T-helper 1 cell (primary cell): ENCODE results near the gene GIMAP1.
"Not testable (repeated sequence)": the region's sequence is repeated elsewhere in the genome, so short reads cannot be mapped to it uniquely, and the experiment has no call there.

ENCODE experiments used
- DNase-seq, 5 donors: peaks; one replicate each; pipeline ENCODE4 v3.0.0-alpha.2; 2012 to 2020
- total RNA-seq, 4 donors: gene quantifications; one replicate each; lab custom pipeline; 2026; lab: John Stamatoyannopoulos, UW

The GIMAP1 gene
- 40.4 to 90.1 (median 57.4) reads per million in 4 donors for total RNA-seq

DNA sequence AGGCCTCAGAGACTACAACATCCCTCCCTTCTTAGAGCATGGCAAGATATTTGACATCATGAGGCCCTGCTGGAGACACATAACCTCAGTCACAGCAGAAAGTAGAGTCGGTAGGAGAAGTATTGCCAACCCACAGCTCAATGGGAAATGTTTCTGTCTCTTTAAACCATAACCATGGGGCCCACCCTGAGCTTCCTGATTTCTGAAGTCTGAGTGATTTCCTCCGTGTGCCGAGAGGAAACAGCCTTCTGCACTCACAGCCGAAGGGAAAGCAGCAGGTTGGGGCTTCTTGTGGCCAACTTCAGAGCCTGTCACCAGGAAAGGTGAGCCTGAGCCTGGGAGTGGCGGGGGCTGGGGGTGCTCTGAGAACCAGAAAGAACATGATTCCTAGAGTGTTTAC, at the start of gene GIMAP1:
Gene GIMAP1 (plus strand): TSS at position 246 of the 400 bp plus-strand sequence. CDS start 2,435 bp downstream, outside the sequence.
- peak in 3 of 5 donors; percentile 47 to 82 (median 50) for DNase-seq

DNA sequence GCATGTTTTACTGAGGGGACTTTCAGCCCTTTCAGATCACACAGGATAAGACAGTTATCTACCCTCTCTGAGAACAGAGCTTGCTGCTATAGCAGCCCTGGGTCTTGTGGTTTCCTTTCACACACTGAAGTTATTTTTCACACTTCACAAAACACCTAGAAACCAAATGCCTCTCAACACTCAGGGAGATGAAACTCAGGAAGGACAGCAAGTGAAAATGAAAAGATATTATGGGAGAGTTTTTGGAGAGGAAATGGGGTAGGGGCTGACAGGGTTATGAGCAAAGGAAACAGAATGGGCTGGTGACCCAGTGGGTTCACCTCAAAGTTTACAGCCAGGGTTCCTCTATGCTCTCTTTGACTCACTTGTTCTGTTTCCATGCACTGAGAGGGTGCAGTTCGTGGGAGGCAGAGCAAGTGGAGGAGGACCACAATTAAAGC, 47.9 kb upstream of the GIMAP1 start:
- peak in 4 of 5 donors; percentile 31 to 93 (median 39) for DNase-seq

DNA sequence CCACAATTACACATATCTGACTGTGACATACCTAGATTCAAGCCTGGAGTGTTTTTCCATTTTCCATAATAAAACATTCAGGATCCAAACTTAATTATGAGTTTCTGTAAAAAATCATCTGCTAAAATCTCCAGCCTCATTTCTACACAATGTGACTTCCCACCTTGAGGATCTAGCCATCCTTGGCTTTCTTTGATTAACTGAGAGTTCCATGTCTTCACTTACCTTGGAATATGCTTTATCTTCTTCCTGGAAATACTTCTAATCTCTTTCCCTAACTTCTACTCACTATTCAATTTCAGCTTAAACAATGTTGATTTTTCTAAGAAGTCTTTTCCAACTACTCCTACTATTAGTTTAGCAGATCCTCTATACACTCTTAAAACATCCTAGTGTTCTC, 47.4 kb upstream of the GIMAP1 start:
- no peak for DNase-seq

DNA sequence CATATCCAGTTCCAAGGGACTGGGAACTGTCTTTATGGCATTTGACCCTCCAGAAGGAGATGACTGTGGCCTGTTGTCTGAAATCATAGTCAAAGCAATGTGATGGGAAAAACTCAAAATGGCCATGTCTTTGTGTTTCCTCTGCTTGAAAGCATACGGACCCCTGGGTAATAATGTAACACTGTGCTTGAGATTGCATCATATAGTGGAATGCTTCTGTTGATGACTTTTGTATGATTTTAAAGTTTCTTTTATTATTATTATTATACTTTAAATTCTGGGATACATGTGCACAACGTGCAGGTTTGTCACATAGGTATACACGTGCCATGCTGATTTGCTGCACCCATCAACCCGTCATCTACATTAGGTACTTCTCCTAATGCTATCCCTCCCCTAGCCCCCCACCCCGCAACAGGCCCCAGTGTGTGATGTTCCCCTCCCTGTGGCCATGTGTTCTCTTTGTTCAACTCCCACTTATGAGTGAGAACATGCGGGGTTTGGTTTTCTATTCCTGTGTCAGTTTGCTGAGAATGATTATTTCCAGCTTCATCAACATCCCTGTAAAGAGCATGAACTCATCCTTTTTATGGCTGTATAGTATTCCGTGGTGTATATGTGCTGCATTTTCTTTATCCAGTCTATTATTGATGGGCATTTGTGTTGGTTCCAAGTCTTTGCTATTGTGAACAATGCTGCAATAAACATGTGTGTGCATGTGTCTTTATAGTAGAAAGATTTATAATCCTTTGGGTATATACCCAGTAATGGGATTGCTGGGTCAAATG, 44.4 kb upstream of the GIMAP1 start:
- DNase-seq, result not testable (repeated sequence)

DNA sequence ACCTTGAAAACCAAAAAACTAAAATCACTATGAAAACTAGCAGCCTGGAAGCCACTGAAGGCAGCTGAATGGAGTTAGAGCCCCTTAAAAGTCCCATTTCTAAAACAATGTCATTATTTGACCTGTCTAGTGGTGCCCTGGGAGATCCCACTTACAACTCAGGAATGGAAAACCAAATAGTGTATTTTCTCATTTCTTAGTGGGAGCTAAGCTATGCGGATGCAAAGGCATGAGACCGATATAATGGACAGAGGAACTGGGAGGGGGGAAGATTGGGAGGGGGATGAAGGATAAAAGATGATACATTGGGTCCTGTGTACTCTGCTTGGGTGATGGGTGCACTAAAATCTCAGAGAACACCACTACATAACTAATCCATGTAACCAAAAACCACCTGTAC, 40.7 kb upstream of the GIMAP1 start:
- no peak for DNase-seq

DNA sequence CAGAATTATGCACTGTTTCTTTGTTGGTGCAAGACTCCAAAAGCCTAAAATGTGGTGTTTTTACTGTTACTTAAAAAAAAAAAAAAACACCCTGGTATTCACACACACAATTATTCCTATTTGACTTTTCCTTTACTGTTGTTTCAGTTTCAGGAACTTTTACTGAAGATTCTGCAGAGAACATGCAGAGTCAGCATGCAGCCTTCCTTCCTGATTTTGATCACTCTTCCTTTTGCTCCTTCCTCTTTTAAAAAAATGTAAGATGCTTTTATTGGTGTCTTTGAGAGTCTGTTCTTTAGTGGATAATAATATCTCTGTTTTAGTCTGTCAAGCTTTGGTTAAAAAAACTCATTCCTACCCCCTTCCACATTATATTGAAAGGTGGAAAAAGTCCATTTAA, 40.1 kb upstream of the GIMAP1 start:
- DNase-seq, result not testable (repeated sequence)

DNA sequence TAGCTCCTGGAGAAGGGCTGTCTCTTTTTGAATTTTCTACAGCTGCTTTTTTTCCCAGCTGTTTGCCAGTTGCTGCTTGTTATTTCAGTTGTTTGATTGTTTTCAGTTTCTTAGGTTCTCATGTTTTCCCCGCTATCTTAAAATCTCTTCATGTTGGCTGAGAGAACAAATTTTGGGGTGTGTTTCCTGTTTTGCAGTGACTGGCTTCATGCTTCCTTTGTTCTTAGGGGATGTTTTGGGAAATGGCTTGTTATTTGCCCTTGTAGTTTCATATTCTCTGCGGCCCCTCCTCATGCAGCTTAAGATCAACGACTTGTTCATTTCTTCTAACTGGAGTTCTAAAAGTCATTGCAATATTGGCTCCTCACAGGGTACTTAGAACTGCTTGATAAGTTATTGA, 39.6 kb upstream of the GIMAP1 start:
- peak in 2 of 5 donors; percentile 44 to 56 for DNase-seq

DNA sequence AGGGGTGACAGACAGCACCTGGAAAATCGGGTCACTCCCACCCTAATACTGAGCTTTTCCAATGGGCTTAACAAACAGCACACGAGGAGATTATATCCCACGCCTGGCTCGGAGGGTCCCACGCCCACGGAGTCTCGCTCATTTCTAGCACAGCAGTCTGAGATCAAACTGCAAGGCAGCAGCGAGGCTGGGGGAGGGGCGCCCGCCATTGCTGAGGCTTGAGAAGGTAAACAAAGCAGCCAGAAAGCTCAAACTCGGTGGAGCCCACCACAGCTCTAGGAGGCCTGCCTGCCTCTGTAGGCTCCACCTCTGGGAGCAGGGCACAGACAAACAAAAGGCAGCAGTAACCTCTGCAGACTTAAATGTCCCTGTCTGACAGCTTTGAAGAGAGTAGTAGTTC, 37.8 kb upstream of the GIMAP1 start:
- DNase-seq, result not testable (repeated sequence)

DNA sequence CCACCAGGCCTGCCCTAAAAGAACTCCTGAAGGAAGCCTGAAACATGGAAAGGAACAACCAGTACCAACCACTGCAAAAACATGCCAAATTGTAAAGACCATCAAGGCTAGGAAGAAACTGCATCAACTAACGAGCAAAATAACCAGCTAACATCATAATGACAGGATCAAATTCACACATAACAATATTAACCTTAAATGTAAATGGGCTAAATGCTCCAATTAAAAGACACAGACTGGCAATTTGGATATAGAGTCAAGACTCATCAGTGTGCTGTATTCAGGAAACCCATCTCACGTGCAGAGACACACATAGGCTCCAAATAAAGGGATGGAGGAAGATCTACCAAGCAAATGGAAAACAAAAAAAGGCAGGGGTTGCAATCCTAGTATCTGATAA, 36.0 kb upstream of the GIMAP1 start:
- DNase-seq, result not testable (repeated sequence)

DNA sequence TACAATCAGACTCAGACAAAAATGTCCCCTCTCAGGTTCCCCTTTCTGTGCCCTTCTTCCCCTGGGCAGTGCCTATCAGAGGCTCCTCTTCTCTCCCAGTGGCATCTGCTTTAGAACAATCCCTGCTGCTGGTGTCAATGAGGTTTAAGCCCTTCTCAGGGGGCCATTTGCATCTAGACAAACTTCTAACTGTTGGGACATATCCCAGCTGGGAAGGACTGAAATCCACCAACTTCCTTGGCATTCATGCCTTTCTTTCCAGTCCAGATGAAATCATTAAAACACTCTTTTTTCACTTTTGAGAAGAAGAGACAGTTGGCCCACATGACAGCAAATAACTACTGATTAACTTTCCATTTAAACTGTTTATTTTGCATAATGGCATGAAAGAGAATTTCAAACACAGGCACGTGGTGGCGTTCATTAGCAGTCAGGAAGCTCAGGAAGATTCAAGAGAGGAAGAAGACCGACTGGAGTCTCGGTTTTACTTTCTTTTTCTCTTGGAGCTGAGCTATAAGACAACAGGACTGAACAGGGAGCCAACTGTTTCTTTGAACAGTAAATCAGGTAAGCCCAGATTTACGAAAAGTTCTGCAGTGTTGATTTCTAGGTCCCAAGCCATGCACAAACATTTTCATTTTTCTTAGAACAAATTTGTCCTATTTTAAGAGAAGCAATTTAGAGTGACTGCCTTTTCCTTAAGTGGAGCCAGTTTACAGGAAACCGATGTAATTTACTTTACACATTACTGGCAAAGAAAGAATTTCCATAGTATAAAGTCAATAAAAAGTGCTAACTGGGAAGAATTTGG, 31.0 kb upstream of the GIMAP1 start, which contains the start of gene GIMAP2:
Gene GIMAP2 (plus strand): TSS at position 488 of the 811 bp plus-strand sequence. CDS start 1,354 bp downstream, outside the sequence.
- peak in 2 of 5 donors; percentile 30 to 80 for DNase-seq

DNA sequence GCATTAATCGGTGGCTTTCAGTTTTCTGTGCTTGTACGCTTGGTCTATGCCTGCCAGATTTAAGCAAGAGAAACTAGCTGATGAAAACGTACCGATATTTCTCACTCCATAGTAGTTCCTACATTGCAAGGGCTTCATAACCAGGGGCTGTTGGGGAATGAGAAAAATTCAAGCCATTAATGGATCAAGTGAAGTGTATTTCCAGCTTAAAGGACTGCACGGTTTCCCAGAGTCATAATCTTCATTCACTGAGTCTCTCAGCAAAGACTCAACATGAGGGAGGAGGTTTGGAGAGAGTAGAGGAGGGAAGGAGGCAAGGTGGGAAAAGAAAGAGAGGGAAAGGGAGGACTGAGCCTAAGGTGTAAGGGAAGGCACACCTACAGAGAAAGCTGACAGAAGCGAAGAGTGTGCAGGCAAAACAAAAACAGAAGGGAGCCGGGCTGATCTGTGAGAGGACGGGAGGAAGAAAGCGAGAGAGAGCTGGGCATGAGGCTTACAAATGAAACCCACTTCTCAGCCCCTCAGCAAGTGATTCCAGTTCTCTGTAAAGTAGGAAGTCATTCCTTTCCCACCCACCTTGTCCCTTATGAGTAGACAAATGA, 30.3 kb upstream of the GIMAP1 start:
- DNase-seq, result no peak

DNA sequence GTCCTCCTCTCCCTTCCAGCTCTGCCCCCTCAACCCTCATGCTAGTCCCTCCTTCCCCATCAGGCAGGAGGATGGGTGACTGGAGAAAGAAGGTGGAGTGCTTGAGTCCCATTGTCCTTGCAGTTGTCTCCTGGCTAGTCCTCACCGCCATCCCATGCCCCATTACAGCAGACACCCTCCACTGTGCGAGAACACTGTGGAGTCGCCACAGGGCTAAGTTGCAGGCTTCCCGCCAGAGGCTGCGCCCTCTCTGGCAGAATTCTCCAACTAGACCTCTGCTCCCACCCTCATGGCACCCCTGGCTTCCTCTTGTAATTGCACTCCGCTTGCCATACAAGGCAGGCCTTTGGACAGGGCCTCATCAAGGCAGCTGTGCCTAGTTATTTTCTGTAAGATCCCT, 27.8 kb upstream of the GIMAP1 start:
- no peak for DNase-seq

DNA sequence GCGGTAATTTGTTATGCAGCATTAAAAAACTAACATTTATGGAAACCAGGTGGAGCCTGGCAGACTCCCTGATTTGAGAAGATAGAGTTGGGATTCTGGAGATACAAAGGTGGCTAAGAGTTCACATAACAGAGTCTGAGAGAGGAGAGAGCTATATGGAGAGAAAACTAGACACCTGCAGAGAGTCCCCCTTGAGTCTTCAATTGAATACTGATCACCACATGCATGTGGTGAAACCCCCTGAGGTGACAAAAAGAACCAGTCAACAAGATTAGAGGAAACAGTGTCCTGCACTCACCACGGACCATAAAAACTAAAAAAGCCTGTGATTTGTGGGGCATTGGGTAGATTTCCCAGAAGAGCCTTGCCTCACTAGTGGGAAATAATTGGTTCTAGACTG, 20.8 kb upstream of the GIMAP1 start:
- DNase-seq, result no peak

DNA sequence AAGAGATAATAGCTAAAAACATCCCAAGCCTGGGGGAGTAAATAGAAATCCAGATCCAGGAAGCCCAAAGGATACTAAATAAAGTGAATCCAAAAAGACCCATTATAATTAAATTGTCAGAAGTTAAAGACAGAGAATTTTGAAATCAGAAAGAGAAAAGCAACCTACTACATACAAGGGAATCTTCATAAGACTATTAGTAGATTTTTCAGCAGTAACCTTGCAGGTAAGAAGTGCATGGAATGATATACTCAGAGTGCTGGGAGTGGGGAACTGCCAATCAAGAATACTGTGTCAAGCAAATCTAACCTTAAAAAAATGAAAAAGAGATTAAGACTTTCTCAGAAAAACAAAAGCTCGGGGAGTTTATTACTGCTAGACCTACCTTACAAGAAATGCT, 13.2 kb upstream of the GIMAP1 start:
- no peak for DNase-seq

DNA sequence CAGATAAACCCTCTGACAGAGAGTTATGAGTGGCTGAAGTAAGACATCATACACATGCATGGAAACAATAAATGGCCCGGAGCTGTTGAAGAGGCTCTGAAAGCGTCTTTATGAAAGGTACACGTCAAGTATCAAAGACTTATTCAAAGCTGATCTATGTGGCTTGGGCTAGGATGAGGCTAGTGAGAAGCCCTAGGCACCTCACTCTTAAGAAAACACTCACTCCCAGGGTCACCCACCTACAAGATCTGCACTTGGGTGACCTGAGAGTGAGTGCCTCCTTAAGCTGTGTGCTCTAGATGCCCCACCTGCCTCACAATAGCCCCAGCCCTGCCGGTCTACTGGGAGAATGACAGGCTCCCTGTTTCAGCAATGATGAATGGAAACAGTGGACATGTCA, 1.1 kb upstream of the GIMAP1 start:
- DNase-seq, result peak in 1 of 5 donors; percentile 40

DNA sequence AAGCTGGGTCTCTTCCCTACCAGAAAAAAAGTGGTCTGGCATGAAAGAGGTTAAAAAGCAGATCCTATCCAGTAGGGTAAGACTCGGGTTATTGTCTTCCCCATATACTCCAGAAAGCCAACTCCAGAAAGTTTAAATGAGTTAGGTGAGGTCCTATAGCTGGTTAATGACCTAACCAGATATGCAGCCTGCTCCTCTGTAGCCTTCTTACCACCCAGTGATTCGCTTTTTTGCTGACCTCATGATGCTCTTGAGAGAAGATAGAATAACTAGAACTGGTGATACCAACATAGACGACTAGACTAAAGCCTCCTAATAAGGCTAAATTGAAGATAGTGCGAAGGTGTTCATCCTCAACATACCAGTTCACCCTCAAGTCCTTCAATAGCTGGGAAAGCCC, 675 bp upstream of the GIMAP1 start:
- DNase-seq, result peak in 1 of 5 donors; percentile 27

DNA sequence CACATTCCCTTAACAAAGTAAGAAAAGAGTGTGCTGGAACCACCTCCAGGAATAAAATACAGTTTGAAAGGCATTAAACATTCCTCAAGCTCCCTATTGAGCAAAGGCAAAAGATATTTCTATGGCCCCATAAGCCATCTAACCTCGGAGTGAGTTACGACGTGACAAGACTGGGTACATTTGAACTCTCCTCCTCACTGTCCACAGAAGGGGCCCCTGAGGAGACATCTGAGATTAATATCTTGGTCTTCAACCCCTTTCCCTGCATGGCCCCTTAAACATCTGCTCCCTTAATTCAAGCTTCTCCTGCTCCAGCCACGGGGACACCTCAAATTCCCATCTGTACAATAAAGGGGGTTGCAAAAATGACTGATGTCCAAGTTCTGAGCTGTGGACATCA, 526 bp downstream of the GIMAP1 start:
- DNase-seq, result no peak

DNA sequence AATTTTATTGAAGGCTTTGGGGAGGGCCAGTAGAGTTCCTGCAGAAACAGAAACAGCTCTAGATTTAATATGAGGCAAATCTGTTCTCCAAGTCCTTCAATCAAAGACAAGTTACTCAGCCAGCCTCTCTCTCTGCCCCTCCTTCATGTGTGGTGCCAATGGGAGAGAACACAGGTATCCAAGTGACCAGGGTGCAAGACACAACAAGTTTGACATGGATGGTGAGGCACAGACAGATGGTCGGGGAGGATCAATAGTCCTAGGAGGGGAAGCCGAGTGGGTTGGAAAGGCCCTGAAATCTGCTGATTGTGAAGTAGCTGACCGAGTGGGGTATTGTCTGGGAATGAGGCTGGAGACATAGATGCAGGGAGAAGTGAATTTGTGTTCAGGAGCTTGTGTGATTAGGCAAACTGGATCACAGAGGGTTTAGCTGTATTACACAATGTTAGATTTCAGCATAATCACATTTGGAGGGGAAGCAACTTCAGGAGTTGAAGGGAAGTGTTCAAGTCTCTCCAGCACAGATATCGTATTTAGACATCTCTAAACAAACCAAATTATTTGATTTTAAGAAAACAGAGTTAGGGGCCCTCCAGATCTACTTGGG, 1.5 kb downstream of the GIMAP1 start:
- DNase-seq, result no peak

DNA sequence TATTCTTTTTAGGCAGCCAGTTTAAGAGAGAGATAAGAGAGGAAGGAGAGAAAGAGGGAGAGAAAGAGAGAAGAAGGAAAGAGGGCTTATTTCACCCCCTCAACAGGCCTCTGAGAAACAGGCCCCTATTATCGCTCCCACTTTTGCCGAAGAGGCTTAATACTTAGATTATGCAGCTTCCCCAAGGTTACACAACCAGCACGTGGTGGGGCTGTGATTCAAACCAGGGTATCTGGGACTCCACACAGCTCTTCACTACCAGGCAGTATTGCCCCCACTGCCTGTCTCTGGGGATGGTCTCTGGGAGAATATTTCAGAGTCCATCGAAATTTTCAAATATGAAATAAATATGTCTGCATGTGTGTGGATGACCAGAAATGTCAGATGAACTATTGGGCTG, 3.0 kb downstream of the GIMAP1 start:
- DNase-seq, result no peak

DNA sequence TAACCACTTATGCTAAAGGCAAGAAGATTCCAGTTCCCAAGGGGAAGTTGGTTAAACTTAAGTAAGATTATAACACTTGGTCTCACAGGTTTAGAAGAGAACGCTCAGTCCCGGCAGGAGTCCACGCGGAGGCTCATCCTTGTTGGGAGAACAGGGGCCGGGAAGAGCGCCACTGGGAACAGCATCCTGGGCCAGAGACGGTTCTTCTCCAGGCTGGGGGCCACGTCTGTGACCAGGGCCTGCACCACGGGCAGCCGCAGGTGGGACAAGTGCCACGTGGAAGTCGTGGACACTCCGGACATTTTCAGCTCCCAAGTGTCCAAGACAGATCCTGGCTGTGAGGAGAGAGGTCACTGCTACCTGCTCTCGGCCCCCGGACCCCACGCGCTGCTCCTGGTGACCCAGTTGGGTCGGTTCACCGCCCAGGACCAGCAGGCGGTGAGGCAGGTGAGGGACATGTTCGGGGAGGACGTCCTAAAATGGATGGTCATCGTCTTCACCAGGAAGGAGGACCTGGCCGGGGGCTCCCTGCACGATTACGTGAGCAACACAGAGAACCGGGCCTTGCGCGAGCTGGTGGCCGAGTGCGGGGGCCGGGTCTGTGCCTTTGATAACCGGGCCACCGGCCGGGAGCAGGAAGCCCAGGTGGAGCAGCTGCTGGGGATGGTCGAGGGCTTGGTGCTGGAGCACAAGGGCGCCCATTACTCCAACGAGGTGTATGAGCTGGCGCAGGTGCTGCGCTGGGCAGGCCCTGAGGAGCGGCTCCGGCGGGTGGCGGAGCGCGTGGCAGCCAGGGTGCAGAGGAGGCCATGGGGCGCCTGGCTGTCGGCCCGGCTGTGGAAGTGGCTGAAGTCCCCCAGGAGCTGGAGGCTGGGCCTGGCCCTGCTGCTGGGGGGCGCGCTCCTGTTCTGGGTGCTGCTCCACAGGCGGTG, 3.8 kb downstream of the GIMAP1 start:
- no peak for DNase-seq

DNA sequence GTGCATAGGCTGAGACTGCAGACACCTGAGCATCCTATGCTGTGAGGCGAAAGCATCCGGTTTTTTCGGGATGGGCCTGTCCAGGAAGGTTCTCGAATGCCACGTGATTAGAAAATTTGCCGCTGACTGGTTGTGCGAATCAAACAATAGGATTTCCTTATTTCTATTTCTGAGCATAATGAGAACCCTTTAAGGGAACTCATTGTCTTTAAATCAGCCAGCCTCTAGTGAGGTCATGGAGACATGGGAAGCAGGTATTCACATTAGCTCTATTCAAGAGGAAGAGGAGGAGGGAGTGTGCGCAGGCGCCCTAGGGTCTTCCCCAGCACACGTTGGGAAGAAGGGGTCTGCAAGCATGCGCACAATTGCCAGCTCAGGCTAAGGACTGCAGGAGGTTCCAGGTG, 5.6 kb downstream of the GIMAP1 start:
- no peak for DNase-seq
